Hematopoietic multipotent progenitor cell treated with erythropoietin and hydrocortisone succinate and interleukin-3 and kit ligand, for 6 days (in vitro differentiated cells): Measurements from ENCODE around the gene INTS2.
"Not testable (repeated sequence)": the region's sequence is repeated elsewhere in the genome, so short reads cannot be mapped to it uniquely, and the experiment has no call there.

ENCODE experiments used
- DNase-seq: peaks from one replicate; pipeline ENCODE4 v3.0.0-alpha.2; 2015

INTS2 gene

GRCh38 chr17:61895391-61895790, 32.4 kb downstream of the INTS2 start:
- no peak for DNase-seq

DNA sequence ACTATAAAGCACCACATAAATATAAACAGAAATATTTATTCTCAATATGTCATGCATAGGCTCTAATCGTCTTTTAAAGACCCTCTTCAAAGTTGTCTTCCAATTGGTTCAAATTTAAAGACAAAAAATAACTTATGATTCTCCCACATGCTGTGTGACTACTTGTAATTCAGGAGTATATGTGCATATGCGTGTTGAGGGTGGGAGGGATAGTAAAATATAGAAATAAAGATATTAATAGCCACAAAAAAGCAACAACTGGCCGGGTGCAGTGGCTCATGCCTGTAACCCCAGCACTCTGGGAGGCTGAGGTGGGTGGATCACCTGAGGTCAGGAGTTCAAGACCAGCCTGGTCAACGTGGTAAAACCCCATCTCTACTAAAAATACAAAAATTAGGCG, 33.5 kb downstream of the INTS2 start:
- DNase-seq: not testable (repeated sequence)

DNA sequence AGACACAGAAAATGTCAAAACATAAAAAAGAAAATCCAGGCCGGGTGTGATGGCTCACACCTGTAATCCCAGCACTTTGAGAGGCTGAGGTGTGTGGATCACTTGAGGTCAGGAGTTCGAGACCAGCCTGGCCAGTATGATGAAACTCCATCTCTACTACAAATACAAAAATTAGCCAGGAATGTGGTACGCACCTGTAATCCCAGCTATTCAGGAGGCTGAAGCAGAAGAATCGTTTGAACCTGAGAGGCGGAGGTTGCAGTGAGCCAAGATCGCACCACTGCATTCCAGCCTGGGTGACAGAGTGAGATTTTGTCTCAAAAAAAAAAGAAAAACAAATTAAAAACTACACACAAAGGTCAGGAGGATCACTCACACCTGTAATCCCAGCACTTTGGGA, 40.0 kb downstream of the INTS2 start:
- not testable (repeated sequence) for DNase-seq

DNA sequence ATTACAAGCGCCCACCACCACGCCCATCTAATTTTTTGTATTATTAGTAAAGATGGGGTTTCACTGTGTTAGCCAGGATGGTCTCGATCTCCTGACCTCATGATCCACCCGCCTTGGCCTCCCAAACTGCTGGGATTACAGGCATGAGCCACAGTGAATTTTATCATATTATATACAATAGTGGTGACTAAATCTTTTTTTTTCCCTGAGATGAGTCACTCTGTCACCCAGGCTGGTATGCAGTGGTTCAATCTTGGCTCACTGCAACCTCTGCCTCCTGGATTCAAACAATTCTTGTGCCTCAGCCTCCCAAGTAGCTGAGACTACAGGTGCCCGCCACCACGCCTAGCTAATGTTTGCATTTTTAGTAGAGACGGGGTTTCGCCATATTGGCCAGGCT, 41.9 kb downstream of the INTS2 start:
- not testable (repeated sequence) for DNase-seq

- no peak for DNase-seq
Observed at GRCh38 chr17:61884864-61885263, 42.9 kb downstream of the INTS2 start.

- DNase-seq: no peak
Observed at GRCh38 chr17:61880589-61881102, 47.1 kb downstream of the INTS2 start.

DNA sequence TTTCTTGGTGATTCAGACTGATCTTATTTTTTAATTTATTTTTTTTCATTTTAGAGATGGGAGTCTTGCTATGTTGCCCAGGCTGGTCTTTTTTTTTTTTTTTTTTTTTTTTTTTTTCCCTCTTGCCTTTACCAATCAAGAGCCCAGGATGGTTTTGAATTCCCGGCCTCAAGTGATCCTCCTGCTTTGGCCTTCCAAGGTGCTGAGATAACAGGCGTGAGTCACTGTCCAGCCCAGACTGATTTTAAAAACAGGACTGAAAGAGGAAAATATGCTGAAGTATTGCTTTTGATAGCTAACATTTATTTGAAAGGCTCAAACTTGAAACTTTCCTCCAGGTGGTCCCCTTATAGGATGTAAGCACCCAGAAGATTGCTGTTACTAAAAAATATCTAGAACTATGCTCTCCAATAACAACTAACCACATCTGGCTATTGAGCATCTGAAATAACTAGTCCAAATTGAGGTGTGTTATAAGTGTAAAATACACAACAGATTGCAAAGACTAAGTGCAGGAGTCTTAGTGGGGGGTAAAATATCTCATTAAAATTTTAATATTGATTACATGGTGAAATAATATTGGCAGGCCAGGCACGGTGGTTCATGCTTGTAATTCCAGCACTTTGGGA, 48.7 kb downstream of the INTS2 start:
- no peak for DNase-seq

GRCh38 chr17:61878520-61878919, 49.3 kb downstream of the INTS2 start:
- no peak for DNase-seq

- no peak for DNase-seq
Observed at GRCh38 chr17:61877837-61878236, 49.9 kb downstream of the INTS2 start.

DNA sequence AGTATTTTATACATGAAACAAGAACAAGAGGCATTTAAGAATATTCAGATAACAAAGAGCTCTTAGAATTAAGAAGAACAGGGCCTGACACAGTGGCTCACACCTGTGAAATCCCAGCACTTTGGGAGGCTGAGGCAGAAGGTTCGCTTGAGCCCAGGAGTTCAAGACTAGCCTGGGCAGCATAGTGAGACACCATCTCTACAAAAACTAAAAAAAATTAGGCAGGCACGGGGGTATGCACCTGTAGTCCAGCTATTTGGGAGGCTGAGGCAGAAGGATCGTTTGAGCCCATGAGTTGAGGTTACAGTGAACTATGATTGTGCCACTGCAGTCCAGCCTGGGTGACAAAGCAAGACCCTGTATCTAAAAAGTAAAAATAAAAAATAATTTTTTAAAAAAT, 52.0 kb downstream of the INTS2 start:
- no peak for DNase-seq

DNA sequence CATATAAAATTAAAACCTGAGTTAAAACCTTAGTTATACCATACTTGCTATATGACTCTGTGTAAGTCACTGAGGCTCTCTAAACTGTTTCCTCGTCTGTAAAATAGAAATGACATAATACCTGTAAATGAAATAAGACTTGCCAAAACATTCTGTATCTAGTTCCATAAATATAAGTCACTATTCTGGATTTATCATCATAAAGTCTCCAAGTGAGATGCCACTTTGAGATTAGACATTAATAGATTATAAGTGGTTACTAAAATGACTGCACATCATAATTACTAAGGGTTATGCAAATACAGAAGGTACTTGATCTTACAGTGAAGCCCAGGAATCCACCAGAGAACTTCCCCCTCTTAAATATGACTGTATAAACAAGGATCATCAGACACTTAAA, 52.5 kb downstream of the INTS2 start:
- no peak for DNase-seq

- no peak for DNase-seq
Observed at GRCh38 chr17:61874075-61874474, 53.7 kb downstream of the INTS2 start.

GRCh38 chr17:61872099-61872498, 55.7 kb downstream of the INTS2 start:
- no peak for DNase-seq

- DNase-seq: no peak
Observed at GRCh38 chr17:61869138-61869537, 58.6 kb downstream of the INTS2 start.

DNA sequence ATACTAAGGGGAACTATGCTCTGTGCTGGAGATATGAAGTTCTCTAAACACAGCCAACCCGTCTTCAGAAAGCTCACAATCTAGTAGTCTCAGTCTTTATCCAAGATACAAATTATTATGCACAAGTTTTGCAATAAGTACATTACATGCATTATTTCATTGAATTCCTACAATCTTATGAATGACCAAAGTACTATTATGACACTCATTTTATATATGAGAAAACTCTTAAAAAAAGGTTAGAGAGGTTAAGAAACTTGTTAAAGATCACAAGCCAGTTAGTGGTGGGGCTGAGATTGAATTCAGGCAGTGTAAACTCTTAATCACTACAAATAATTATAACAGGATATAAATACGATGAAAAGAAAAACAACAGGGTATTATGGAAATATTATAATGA, 59.7 kb downstream of the INTS2 start:
- no peak for DNase-seq

- DNase-seq: no peak
Observed at GRCh38 chr17:61867033-61867432, 60.7 kb downstream of the INTS2 start.

DNA sequence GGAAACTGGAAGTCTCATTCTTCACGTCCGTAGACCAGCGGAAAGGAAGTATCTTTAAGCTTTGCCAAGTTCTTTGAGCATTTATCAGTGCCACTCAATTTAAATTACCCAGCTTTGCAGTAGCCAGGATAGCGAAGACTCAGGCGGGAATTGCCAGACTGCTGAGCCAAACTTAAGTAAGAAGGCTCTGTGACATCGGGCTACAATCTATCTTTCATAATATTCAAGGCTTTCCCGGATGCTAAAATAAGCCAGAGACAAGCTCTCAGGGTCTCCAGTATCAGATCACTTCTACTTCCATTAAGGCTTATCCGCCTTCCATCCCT, 64.0 kb downstream of the INTS2 start:
- DNase-seq: no peak

DNA sequence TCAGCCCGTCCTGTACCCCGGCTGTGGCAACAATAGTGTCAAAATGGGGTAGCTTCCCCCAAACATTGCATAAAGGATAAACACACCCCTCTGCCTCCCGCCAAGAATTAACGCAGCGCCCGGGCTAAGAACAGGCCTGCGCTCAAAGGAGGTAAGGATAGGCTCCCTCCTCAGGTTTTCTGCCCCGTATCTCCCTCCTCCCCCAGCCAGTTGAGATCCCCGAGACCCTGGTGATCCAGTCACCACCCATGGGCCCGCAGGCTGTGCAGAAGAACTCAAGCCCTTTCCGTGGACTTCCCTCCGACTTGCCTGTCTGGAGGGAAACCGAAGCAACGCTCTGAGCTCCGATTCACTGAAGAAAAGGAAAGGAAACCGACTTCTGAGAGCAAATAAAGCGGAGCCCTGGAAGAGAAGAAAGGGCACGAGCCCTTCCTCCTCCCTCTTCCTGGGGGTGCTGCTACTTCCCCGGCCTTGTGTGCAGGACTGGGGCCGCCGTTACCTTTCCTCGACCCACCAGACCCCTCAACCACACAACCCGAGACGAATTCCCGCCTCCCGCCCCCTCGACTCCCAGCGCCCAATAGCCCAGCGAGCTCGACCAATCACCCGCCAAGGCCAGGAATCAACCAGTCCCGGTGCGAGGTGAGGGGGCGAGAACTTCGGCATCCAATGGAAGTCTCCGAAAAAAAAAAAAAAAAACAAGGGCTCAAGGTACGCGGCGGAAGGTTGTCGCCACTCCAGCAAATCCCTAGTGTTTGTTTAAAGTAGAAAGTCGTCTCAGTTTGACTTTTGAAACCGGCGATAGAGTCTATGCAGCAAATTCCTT, 64.6 kb downstream of the INTS2 start, which contains the start of gene BRIP1:
BRIP1 (minus strand) TSS at position 554 of the 826 bp plus-strand sequence. CDS start 1,989 bp downstream, outside the sequence.
- DNase-seq: peak; percentile 99

GRCh38 chr17:61862105-61862574, 65.6 kb downstream of the INTS2 start:
- peak; percentile 12 for DNase-seq

GRCh38 chr17:61860397-61860796, 67.4 kb downstream of the INTS2 start:
- DNase-seq: not testable (repeated sequence)

GRCh38 chr17:61856035-61856434, 71.7 kb downstream of the INTS2 start:
- DNase-seq: no peak

DNA sequence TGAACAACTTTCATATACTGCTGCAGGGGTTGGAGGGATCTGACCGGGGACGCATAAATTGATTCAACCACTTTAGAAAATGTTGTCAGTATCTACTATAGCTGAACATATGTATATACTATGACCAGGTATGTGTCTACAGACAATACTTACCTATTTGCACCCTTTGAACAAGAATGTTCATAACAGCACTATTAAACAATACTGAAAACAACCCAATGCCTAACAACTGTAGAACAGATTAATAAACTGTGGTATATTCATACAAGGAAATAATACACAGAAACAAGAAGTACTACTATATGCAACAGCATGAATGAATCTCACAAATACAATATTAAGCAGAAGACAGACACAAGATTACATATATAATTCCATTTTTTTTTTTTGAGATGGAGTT, 74.9 kb downstream of the INTS2 start:
- no peak for DNase-seq

GRCh38 chr17:61849674-61850073, 78.1 kb downstream of the INTS2 start:
- DNase-seq: no peak

GRCh38 chr17:61848896-61849295, 78.9 kb downstream of the INTS2 start:
- DNase-seq: no peak
